GM12872 (cell line): ENCODE results near the gene TINCR.

Experiments
- TF ChIP-seq, protein P1 (sequence below): IDR thresholded peaks from 3 replicates; pipeline ENCODE4 v1.5.1; 2011; ENCODE audit warnings: low read depth, mild to moderate bottlenecking, low read length, moderate library complexity; ENCODE audit not compliant: insufficient read depth

Gene TINCR

GRCh38 chr19:5540208-5540607 lies 27.5 kb downstream of the TINCR start:
- TF ChIP-seq, protein P1, sequence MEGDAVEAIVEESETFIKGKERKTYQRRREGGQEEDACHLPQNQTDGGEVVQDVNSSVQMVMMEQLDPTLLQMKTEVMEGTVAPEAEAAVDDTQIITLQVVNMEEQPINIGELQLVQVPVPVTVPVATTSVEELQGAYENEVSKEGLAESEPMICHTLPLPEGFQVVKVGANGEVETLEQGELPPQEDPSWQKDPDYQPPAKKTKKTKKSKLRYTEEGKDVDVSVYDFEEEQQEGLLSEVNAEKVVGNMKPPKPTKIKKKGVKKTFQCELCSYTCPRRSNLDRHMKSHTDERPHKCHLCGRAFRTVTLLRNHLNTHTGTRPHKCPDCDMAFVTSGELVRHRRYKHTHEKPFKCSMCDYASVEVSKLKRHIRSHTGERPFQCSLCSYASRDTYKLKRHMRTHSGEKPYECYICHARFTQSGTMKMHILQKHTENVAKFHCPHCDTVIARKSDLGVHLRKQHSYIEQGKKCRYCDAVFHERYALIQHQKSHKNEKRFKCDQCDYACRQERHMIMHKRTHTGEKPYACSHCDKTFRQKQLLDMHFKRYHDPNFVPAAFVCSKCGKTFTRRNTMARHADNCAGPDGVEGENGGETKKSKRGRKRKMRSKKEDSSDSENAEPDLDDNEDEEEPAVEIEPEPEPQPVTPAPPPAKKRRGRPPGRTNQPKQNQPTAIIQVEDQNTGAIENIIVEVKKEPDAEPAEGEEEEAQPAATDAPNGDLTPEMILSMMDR: no peak

- TF ChIP-seq, protein P1: no peak
Measured at GRCh38 chr19:5537870-5538269, 29.9 kb downstream of the TINCR start.

GRCh38 chr19:5536337-5536894 lies 31.3 kb downstream of the TINCR start:
- TF ChIP-seq, protein P1: no peak

DNA sequence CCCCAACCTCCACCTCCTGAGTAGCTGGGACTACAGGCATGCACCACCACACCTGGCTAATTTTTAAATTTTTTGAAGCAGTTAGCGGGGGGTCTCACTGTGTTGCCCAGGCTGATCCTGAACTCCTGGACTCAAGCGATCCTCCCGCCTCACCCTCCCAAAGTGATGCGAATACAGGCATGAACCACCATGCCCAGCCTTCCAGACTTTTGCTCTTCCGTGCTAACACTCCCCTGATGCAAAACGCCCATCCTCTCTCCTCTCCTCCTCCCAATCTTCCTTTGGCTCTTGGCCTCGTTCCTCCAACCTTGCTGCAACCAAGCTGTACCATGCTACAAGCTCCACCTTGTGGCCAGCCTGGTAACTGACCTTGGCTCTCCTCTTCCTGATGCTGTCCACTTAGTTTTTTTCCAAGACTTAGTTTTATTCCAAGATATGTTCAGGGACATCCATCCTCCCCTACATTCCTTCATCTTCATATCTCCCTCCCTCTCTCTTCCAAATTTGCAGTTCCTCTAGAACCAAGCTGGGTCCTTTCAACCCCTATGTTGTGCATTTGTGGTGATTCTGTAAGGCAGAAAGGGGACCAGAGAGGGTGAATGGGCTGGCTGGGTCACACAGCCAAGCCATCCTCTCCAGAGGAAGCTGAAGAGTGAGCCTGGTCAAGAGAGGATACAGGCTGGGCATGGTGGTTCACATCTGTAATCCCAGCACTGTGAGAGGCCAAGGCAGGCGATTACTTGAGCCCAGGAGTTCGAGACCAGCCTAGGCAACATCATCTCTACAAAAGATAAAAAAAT lies 32.8 kb downstream of the TINCR start:
- TF ChIP-seq, protein P1: peak; percentile 71

- TF ChIP-seq, protein P1: no peak
Measured at GRCh38 chr19:5533257-5533656, 34.5 kb downstream of the TINCR start.

DNA sequence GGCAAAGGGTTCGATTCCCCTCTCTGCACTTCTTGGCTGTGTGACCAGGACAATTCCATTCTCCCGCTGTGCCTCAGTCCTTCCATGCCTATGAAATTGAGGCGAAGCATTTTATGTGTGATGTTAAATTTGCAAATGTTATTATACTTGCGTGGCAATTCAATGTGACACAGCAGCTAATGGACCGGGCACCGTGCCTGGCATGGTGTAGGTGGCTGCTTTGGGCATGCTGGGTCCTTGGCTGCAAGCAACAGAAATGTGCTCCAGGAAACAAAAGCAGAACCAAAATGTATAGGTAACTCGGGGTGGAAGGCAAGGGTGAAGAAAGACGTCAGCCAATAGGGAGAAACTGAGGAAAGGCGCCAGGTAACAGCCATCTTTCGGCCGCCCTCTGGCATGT lies 37.1 kb downstream of the TINCR start:
- TF ChIP-seq, protein P1: no peak

DNA sequence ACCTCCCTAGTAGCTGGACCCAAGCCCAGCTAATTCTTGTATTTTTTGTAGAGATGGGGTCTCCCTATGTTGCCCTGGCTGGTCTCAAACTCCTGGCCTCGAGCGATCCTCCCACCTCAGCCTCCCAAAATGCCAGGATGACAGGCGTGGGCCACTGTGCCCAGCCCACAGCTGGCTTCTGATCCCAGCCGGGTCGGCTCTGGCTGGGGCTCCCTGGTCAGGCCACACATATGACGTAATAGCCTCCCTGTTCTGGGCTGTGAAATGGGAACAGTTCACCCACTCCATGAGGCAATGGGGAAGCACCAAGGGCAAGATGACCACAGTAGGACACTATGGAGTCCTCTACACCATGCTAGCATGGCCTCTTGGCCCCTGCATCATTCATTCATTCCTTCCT lies 41.1 kb downstream of the TINCR start:
- TF ChIP-seq, protein P1: no peak
